ENCODE measurements around the gene POU2AF1. TPM values are rescaled to one million over a fixed set of nuclear protein-coding genes. Genes with fewer than 3 reads are reported as not detected.

Gene POU2AF1
- total RNA-seq, 1 donor from 2014 or later = not detected

DNA sequence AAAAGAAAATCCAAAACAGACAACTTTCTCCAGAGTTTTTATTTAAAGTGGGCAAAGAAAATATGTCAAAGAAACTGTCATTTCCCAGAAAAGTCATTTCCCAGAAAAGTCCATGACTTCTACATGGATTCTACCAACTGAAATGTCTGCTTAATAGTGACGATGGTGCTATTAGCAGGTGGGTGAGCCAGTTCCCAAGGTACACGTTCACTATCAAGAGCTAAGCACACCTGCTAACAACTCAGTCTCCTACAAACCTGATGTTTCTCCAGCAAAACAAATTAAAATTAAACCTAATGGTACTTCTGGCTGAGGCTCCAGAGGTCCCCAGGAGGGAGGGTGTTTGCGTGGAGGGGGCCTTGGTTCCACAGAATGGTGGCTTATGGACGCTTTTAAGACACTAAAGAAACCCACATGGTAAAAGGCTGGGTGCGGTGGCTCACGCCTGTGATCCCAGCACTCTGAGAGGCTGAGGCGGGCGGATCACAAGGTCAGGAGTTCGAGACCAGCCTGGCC, 26.8 kb downstream of the POU2AF1 start:
- no peaks in the 10 kb centered on the region for H3K4me1 Mint-ChIP-seq (ENCODE audit: low read depth)

GRCh38 chr11:111351374-111352055, 27.6 kb downstream of the POU2AF1 start:
- Mint-ChIP-seq H3K36me3 (ENCODE audit: low read depth) (no peaks in the 10 kb centered on the region), H3K27me3 (ENCODE audit: low read depth) (peaks cover 26% of the 10 kb centered on the region)
- TF ChIP-seq CTCF (IDR thresholded peaks at IDR 0.05) = no peak

More for the DNA sequence above, 26.8 kb downstream of the POU2AF1 start:
- peaks cover 26% of the 10 kb centered on the region for H3K27me3 Mint-ChIP-seq (ENCODE audit: low read depth)
- no peak overlapping the region for H3K27ac Mint-ChIP-seq (ENCODE audit: unreplicated experiment)
- no peak overlapping the region for H3K4me3 Mint-ChIP-seq (ENCODE audit: unreplicated experiment)
- no peak for TF ChIP-seq CTCF (IDR thresholded peaks at IDR 0.05)
- DNase-seq (ENCODE audit: low spot score) = no peak
- no peaks in the 10 kb centered on the region for H3K36me3 Mint-ChIP-seq (ENCODE audit: low read depth)
- H3K9me3 Mint-ChIP-seq (ENCODE audit: low read depth) = no peaks in the 10 kb centered on the region

GRCh38 chr11:111350811-111351210, 28.3 kb downstream of the POU2AF1 start:
- H3K27me3 Mint-ChIP-seq (ENCODE audit: low read depth) = peaks cover 28% of the 10 kb centered on the region
- no peaks in the 10 kb centered on the region for H3K9me3 Mint-ChIP-seq (ENCODE audit: low read depth)
- H3K4me3 Mint-ChIP-seq (ENCODE audit: unreplicated experiment) = no peak overlapping the region
- no peak for DNase-seq (ENCODE audit: low spot score)
- no peak overlapping the region for H3K27ac Mint-ChIP-seq (ENCODE audit: unreplicated experiment)
- H3K36me3 Mint-ChIP-seq (ENCODE audit: low read depth) = no peaks in the 10 kb centered on the region
- TF ChIP-seq CTCF (IDR thresholded peaks at IDR 0.05) = no peak
- H3K4me1 Mint-ChIP-seq (ENCODE audit: low read depth) = no peaks in the 10 kb centered on the region

More at GRCh38 chr11:111351374-111352055, 27.6 kb downstream of the POU2AF1 start:
- no peak overlapping the region for H3K4me3 Mint-ChIP-seq (ENCODE audit: unreplicated experiment)
- no peaks in the 10 kb centered on the region for H3K9me3 Mint-ChIP-seq (ENCODE audit: low read depth)
- no peak overlapping the region for H3K27ac Mint-ChIP-seq (ENCODE audit: unreplicated experiment)
- no peaks in the 10 kb centered on the region for H3K4me1 Mint-ChIP-seq (ENCODE audit: low read depth)
- DNase-seq (ENCODE audit: low spot score) = no peak

DNA sequence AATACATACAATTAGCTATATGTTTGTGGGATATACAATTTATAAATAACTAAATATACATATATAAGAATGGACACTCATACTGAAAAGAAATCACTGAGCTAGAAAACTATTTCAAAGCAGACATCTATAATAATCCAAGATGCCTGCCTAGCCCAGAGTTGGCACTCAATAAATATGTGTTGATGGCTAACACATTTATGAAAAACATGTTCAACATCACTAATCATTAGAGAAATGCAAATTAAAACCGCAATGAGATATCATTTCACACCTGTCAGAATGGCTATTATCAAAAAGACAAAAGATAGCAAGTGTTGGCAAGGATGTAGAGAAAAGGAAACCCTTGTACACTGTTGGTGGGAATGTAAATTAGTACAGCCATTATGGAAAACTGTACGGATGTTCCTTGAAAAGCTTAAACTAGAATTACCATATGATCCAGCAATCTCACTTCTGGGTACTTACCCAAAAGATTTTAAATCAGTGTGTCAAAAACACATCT, 29.8 kb downstream of the POU2AF1 start:
- no peak for TF ChIP-seq CTCF (IDR thresholded peaks at IDR 0.05)
- Mint-ChIP-seq H3K27ac (ENCODE audit: unreplicated experiment) (no peak overlapping the region), H3K4me1 (ENCODE audit: low read depth) (no peaks in the 10 kb centered on the region), H3K9me3 (ENCODE audit: low read depth) (no peaks in the 10 kb centered on the region), H3K27me3 (ENCODE audit: low read depth) (peaks cover 28% of the 10 kb centered on the region), H3K36me3 (ENCODE audit: low read depth) (no peaks in the 10 kb centered on the region), H3K4me3 (ENCODE audit: unreplicated experiment) (no peak overlapping the region)
- DNase-seq (ENCODE audit: low spot score) = no peak

DNA sequence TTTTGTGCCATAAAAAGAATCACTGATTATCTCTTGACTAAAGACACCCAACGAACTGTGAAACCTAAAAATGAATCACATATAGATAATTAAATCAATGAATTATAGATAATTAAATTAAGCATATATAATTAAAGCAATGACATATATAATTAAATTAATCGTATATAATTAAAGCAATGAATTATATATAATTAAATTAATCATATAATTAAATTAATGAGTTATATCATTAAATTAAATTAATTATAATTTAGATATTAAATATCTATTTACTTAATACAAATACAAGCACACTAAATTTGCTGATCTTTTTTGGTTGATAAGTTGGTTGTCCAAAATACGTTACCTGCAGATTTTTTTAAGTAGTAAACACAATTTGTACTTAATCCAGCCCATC, 30.9 kb downstream of the POU2AF1 start:
- Mint-ChIP-seq H3K4me3 (ENCODE audit: unreplicated experiment) (no peak overlapping the region), H3K9me3 (ENCODE audit: low read depth) (no peaks in the 10 kb centered on the region), H3K27ac (ENCODE audit: unreplicated experiment) (no peak overlapping the region), H3K4me1 (ENCODE audit: low read depth) (no peaks in the 10 kb centered on the region), H3K27me3 (ENCODE audit: low read depth) (peaks cover 25% of the 10 kb centered on the region), H3K36me3 (ENCODE audit: low read depth) (no peaks in the 10 kb centered on the region)
- TF ChIP-seq CTCF (IDR thresholded peaks at IDR 0.05) = no peak
- no peak for DNase-seq (ENCODE audit: low spot score)

Data from chondrocyte (in vitro differentiated cells).